Hepatocyte (in vitro differentiated cells): Measurements from ENCODE around the gene TXN.

Source experiments
- CTCF ChIP-seq: fragments of 200-600 bp; sonication (generic); IDR thresholded peaks from 2 replicates; pipeline ENCODE4 v1.5.1; 2016; ENCODE audit warnings: antibody characterized with exemption, mild to moderate bottlenecking; ENCODE audit not compliant: poor library complexity
- EZH2 ChIP-seq: fragments of 200-600 bp; sonication (generic); IDR thresholded peaks from 2 replicates; pipeline ENCODE4 v1.6.1; 2016; ENCODE audit warnings: antibody characterized with exemption, mild to moderate bottlenecking, borderline replicate concordance

DNA sequence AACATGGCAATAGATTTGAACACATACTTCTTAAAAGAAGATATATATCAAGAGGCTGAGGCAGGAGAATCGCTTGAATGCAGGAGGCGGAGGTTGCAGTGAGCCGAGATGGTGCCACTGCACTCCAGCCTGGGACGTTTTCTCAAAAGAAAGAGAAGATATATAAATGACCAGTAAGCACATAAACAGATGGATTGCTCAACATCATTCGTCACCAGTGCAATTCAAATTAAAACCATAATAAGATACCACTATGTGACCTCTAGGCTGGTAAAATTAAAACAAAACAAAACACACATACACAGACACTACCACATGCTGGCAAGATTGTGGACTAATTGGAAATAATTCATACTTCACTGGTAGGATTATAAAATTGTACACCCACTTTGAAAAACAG lies 5.3 kb upstream of the TXN start:
- TF ChIP-seq CTCF: no peak
- TF ChIP-seq EZH2: no peak
